Activated T-cell treated with anti-CD3 and anti-CD28 coated beads for 1 hour (primary cell): Measurements from ENCODE around the gene GCK.

Experiments
- DNase-seq: peaks from one replicate; pipeline ENCODE4 v3.0.0-alpha.2; 2020; ENCODE audit warnings: low read depth

Gene GCK

DNA sequence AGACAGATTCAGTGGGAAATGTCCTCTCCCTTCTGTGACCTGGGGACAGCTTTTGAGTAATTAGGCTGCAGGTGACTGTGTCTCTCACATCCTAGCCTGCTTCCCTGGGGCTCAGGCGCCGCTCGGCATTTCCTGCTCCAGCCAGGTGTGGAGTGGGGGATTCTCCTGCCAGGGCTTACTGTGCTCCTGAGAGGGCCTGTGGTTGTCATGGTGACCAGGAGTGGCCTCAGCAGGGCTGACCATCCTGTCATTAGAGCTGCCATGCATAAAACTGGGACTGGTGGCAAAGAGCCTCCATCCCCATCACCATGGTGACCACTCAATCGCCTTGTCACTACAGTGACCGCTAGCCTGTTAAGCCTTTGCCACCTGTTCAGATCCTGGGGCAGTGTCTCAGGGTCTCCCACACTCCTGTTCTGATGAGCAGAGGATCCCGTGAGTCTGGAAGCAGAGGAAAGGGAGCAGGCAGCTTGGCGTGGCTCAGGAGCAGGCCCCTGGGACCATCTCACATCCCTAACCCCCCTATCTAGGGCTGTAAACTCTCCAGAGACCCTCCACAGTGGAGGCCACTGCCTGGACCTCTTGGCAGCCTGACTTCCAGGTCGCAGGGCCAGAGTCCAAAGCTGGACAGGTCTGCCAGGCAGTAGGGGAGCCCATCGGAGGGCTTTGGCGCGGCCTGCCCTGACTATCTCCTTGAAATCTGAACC is at the start of gene GCK:
Gene GCK (minus strand): TSS at position 154 of the 707 bp plus-strand sequence. CDS start 486 bp downstream, outside the sequence.
- no peak for DNase-seq

DNA sequence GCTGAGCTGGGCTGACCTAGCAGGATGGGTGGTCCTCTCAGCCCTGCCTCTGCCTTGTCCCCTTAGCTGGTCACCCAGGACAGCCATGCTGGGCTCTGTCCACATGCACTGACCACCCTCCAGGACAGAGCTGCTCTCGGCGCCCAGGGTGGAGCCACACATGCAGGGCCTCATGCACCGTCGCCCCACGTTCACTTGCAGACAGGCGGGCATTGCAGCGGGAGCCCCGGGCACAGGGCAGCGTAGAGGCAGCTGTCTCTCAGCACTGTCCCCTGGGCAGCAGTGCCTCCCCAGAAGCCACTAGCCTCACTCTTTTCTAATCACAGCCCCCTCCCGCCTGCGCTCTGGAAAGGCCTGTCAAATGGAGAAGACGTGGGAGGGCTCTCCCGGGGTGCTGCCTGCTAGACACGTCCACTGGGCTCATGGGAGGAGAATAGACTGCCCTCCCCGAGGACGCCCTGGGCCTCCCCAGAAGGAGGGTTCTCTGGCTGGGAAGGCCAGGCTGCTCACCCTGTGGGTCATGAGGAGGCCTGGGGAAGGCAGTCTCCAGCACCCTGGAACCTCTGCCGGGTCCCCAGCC is 49.0 kb upstream of the GCK start:
- no peak for DNase-seq

DNA sequence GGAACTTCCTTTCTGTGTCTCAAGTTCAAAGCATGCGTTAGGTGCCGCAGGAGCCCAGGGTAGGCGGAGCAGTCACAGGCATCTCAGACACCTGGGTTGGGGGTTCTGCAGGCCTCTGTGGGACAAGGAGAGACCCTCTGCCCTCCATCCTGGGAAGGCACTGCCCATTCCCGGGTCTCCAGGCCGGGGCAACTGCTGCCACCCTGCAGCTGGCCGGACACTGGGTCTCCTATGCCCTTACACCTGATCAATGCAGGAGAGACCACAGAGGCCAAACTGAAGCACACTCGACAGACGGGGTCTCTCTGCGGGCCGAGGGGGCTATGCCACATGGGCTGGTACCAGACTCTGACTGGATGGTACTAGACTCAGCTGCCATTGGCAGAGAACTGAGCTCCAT is 48.5 kb upstream of the GCK start:
- no peak for DNase-seq

DNA sequence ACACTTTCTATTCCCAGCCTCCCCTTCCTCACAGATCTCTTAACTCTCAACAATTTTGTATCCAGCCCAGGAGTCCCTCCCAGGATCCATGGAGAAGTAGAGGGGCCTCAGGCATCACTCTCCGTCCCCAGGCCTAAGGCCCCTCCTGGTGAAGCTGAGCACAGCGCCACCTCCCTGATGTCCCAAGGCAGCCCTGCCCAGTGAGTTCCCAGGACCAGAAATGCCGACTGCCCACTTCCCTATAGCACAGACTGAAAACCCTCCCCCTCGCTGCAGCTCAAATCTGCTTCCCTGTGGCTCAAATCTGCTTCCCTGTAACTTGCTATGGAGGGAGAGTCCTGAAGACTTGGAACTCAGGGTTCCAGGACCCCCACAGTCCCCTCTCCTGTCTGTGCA is 47.1 kb upstream of the GCK start:
- DNase-seq, result no peak

DNA sequence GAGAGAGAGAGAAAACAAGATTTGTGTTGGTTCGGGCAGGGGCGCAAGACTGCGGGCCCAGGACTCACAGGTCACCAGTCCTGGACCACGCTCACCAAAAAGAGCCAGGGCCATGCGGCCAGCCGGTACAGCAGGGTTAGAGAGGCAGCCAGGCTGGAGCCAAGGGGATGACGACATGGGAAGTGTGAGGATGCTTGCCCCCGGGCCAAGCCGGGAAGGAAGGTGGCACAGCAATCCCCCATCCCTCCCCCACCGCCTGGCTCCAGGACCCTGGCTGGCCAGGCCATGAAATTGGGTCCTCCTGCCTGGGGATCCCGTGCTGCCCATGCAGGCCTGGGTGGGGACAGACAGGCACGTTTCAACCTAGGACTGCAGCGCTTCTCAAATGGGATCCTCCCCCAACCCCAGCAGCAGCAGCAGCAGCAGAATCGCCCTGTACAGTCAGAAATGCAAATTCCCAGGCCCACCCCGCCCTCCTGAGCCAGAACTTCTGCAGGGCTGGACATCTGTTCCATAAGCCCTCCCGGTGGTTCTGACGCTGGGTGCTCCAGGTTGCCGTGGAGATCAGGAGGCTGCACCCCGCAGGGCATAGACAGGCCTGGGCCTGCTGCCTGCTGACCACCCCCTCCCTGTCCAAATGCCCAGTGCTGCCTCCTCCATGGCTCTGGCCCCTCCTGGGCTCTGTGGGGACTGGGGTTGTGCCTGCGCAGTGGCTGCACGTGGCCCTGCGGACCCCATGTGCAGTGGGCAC is 46.5 kb upstream of the GCK start:
- DNase-seq, result no peak

DNA sequence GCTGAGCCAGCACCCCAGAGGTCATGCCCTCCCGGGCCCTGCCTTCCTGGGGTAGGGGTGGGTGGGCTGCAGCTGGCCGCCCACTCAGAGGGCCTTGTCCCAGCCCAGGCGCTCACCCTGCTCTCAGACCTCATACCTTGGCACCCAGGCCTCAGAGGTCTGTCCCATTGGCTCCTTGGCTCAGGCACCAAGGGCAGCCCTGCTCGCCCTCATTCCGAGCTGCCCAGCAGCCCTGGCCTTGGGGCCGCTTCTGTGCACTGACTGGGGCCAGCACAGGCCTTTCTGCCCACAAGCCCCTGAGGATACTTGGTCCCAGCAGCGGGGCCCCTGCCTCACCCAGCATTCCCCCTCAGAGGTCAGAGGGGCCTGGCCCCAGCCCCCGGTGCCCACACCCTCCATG is 45.8 kb upstream of the GCK start:
- DNase-seq, result no peak

DNA sequence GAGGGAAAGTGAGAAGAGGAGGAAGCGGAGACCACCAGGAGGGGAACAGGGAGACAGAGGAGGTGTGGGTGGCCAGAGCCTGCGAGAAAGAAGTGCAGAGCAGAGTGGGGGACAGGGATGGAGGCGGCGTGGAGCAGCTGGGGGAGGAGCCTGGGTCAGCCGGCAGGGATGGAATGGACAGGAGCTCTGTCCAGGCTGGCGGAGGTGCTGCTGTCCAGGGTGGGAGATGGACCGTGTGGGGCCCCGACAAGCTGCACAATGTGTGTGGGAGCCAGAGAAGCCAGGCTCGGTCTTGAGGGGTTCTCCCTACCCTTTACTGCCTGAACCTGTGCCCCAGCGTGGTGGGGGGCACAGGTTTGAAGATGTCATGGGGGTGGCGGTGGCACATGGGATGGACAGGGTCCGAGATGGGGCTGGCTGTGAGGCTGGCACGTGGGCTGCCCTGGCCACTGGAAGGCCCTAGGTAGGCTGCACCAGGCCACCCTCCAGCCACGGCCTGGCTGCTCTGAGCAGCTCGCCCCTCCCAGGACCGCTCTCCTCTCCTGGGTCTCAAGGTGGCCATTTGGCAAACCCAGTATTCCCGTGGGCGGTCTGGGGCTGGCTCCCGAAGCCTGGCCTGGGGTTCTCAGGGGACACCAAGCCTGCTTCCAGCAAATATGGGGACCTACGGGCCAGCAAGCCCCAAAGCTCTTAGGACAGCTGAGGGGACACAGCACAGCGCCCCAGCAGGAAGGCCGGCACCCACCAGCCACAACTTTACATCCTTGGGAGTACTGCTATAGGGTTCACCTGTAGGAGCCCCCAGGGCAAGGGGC is 43.9 kb upstream of the GCK start:
- no peak for DNase-seq

DNA sequence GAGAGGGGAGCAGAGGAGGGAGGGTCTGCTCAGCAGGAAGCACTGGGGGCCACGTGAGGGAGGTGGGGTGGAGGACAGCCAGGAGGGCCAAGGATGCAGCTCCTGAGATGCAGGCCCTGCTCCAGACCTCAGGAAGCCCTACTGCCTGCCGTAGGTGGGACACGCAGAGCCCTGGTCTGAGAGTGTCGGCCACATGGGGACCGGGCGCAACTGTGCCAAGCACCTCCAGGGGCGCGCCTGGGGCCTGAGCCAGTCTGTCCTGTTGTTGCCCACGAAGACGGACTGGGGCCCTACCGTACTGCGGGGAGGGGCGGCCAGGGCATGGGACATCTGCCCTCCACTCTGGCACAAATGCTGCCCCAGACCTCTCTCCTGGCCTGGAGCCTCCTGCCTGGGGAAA is 43.2 kb upstream of the GCK start:
- DNase-seq, result no peak

DNA sequence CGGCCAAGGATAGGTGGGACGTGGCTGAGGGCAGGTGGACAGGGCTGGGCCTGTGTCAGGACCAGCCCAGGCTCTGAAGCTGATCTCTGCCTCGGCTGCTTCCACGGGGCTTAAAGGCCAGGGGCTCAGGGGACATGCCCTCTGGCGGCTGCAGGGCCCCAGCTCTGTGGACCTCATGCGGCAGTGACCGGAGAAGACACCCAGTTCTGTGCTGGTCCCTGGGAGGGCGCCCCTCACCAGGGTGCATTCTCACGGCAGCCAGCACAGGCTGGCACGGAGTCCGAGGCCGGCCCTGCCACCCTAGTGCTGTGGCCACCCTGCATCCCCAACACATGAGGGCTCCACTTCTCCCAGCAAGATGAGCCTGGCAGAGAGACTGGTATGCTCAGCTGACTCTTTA is 41.8 kb upstream of the GCK start:
- DNase-seq, result no peak

DNA sequence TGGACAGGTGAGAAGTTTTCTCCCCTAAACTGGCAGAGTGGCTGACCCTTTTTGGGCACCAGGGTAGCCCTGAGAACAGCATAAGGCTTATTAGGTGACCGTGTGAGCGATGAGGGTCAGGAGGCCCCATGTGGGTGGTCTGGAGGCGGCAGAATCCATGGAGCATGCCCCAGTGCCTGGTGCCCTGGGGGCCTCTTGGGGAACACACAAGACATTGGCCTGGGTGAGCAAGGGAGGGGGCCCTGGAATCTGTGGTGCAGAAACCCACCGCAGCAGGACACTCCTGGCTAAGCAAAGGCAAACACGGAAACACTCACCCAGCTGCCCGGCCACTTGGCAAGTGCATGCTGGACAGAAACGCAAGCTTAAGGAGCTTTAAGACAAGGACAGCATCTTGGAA is 41.0 kb upstream of the GCK start:
- no peak for DNase-seq

DNA sequence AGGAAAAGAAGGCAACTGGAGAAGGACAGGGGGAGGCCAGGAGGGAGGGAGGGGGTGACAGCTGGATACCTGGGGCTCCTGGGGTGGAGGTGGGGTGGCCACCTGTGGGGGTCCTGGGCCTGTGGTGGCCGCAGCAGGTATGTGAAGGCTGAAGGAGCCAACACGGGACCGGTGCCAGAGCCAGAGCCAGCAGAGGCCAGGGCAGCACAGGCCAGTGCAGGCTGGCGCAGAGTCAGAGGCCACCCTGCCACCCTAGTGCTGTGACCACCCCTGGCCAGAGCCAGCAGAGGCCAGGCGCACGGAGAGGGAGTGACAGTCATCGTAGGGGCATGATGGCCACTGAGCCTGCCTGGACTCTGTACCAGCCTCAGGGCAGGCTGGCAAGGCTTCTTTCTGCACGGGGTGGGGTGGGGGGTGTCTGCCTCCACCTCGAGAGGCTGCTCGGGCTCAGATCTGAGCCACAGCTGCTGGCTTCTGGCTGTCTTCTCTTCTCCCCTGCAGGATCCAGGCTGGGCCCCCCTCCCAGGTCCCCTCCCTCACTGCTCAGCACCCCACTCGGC is 40.4 kb upstream of the GCK start:
- no peak for DNase-seq

DNA sequence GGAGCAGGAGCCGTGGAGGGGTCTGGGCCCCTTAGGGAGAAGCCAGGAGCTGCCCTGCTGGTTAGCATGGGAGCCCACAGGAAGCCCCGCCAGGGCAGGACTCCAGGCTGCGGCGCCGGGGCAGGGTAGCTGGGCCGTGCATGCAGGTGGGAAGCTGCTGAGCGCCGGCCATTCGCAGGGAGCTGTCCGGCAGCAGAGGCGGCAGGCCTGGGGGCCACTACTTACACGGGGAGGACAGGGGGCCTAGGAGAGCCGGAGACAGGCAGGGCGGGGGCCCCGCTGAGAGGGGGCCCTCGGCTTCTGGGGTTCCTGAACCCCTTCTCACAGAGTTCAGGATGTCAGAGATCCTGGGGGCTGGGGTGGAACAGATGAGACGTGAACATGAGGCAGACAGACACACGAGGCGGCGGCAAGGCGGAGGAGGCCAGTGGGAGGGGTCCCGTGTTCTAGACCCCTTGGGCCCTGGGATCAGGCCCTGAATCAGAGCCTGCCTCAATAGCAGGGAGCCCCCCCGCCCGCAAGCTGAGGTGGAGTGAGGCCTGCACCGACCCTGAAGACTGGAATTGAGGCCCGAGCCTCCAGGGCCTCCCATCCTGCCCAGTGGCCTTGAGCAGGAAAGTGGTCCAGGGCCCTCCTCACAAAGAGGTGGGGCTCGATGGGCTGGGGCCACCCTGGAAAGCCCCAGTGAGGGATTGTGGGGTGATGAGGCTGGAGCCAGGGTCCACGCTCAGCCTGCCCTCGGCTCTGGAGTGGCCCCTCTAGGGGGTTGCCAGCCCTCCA is 39.5 kb upstream of the GCK start:
- DNase-seq, result no peak

DNA sequence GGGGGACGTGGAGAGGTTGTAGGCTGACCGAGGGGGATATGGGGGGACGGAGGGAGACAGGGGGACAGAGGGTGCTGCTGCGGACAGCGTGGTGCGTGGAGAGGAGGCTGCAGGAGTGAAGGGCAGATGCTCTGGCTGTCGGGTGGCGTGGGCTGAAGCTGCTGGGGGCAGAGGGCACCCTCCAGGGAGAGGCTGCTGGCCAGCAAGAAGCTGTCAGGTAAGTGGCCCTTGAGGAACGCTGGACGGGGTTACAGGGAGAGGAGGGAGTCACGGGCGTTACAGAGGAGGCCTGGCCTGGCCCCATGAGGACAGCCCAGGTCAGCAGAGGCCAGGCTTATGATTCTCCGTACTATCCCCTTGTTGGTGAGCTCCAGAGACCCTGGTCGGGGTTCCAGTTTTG is 38.7 kb upstream of the GCK start:
- DNase-seq, result no peak

DNA sequence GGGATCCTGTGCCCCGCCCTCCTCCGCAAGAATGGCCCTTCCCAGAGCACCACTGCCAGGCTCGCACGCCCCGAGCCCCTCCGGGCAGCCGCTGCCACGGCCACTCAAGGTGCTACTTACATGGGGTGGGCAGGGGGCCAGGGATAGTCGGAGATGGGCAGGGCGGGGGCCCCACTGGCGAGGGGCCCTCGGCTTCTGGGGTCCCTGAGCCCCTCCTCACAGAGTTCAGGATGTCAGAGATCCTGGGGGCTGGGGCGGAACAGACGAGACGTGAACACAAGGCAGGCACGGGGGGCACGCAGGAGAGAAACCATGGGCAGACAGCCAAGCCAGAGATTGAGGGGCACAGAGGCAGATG is 37.1 kb upstream of the GCK start:
- no peak for DNase-seq

DNA sequence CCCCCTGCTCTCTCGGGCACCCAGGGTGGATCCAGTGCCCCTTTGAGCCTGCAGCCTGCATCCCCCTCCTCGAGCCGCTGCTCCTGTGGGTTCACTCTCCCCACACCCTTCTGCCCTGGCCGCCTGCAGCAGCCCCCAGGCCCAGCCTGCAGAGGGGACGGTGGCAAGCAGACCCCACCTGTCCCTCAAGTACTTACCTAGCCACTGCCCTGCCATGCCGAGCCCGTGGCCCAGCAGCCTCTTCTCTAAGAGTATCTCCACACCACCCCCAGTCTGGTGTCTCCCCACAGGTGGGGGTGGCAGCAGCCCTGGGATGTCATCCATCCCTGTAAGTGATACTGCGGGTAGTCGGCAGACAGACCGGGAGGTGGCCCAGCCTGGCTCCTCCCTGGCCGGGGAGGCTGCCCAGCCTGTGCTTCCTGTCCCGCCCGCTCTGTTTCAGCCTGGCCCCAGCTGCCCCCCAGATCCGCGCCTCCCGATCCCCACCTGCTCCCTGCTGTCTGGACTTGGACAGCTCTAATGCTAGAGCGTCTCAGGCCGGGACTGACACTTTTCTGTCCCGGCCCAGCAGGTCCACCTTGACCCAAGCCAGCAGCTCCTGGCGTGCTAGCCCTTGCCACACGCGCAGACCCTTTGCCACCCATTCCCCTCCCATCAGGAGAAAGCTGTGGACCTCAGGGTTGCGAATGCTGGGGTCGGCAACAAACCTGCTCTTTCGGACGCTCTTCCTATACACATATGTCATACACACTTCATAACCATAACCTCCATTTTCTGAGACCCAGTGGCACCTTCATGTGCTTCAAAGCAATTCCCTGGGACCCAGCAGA is 36.5 kb upstream of the GCK start:
- DNase-seq, result no peak

DNA sequence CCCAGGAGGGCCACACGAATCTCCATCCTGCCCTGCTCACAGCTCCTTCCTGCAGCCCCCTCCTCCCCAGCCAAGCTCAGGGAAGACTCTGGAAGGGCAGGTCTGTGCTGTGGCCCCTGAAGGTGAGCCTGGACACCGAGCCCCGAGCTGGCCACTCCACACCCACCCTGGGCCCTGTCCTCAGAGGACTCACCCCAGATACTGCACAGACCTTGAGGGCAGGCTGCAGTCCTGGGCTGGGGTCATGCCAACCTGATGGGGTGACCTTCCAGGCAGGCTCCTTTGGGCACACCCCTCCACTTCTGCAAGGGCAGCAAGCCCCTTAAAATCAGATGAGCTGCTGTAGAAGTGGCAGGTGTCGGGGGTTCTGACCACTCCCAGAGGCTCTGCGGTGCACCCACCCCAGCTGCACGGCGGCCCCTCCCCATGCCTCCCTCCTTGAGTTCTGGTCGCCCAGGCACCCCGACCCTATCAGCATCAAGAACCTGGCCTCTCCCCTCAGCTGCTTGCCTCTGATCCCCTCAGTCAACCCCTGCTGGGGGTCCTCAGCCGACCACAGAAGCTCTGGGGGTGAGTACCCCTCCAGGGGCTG is 35.8 kb upstream of the GCK start:
- no peak for DNase-seq

DNA sequence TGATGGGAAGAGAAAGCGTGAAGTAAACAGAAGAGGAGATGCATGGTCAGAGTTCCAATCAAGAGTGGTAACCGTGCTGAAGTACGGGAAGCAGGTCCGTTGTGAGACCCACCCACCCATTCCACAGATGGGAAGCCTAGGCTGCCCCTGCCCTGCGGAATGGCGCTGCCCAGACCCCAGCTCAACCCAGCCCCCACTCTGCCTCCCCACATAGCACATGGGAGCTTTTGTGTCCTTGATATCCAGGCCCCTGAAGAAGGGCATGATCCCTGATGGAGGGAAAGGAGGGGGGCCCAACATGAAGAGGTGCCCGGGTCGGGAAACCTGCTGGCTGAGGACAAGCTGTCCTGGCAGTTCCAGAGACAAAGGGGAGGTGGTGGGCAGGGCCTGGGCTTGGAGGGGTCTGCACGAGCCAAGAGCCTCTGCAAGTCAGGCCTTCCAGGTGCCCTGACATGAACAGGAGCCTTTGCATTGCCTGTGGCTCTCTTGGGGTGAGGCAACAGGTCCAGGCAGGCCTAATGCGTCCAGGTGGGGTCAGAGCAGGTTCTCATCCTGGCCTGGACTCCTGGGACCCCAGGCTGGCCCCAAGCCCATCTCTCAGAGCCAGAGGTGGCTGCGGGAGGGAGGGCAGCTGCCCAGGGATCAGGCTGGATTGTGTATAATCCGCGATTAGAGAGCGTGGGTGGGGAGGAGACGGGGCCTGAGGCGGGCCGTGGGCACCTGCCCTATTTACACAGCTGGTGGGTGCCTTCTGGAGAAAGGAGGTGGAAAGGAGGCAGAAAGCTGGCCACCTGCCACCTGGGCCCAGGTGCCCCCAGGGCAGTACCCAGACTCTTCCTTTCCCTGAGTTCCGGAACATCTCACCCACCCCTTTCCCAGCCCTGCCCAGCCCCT is 35.1 kb upstream of the GCK start:
- no peak for DNase-seq

DNA sequence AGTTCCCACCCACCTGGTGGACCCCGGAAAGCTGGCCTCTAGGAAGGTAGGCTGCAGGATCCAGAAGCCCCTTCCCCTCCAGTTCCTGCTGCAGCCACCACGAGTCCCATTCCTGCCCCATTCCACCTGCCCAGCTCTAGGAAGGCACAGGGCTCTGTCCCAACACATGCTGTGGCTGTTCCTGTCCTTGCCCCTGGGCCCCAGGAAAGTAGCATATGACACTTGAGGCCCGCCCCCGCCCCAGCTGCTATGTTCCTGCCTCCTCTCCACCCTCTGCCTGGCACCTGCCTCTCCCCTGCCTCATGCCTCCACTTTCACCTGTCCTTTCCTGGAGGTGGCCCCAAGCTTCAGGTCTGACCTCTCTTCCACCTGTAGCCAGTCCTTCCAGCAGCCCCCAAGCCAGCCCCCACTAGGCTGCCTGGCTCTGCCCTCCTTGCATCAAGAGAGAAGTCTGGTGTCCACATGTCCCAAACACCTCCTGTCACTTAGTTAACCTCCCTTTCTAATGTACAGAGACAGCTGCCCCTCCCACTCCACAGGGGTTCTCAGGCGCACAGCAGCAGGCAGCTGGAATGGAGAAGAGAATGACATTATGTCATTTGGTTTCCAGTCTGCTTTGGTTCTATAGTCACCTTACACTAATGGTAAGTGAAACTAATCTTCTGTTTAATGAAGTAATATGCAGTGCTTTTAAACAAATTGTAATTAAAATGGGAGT is 34.3 kb upstream of the GCK start:
- no peak for DNase-seq
